ENCODE measurements around the gene ATXN1.

The ATXN1 gene

GRCh38 chr6:16761471-16762267 lies 409 bp upstream of the ATXN1 start:
- no peak for FAIRE-seq

- no peak for FAIRE-seq
Observed at GRCh38 chr6:16759646-16760515, 1.4 kb downstream of the ATXN1 start.

- no peak for FAIRE-seq
Observed at GRCh38 chr6:16759181-16759645, 2.0 kb downstream of the ATXN1 start.

GRCh38 chr6:16758163-16758975 lies 2.9 kb downstream of the ATXN1 start:
- no peak for FAIRE-seq

- FAIRE-seq, result no peak
Observed at GRCh38 chr6:16757332-16757731, 3.9 kb downstream of the ATXN1 start.

DNA sequence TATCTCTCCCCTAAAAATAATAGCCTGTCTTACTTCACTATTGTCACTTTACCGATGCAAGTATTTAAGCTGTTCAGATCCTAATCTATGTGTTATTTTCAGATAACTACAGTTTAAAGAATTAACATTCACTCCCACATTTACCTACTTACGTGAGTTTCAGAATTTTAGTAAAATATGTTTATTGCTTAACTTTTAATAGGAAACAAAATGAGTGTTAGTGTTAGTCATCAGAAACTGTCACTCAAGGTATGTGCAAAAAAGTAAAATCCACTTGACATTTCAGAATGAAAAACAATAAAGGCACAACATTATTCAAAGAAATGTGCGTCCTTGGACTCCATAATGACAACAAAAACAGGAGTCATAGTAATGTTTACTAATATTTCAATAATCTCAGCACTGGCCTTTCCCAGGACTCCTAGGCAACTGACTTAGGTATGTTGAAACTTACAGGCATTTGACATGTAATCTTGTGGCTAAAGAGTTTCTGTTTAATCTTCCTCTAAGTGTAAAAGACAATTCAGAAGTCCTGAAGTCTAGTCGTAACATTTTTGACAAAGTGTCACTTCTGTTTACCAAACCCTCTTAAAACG lies 4.5 kb downstream of the ATXN1 start:
- no peak for FAIRE-seq

DNA sequence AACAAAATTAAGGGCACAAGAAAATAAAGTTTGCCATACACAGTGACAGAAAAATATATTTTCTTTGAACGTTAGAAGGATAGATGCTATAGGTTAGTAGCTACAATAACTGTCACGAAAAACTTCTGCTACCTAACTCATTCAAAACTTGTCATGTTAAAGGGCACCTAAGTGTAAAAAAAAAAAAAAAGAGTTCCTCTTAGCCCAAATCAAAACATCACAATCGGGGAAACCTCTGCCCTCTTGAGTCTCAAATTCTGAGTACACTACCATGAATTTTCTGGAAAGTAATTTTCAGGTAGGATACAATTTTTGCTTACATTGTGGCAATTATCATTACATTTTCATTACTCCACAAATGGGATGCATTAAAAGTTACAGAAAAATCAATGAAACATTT lies 5.7 kb downstream of the ATXN1 start:
- no peak for FAIRE-seq

GRCh38 chr6:16754876-16755275 lies 6.4 kb downstream of the ATXN1 start:
- no peak for FAIRE-seq

- no peak for FAIRE-seq
Observed at GRCh38 chr6:16754274-16754673, 7.0 kb downstream of the ATXN1 start.

GRCh38 chr6:16753341-16753740 lies 7.9 kb downstream of the ATXN1 start:
- FAIRE-seq, result no peak

GRCh38 chr6:16752206-16752866 lies 8.9 kb downstream of the ATXN1 start:
- FAIRE-seq, result no peak

DNA sequence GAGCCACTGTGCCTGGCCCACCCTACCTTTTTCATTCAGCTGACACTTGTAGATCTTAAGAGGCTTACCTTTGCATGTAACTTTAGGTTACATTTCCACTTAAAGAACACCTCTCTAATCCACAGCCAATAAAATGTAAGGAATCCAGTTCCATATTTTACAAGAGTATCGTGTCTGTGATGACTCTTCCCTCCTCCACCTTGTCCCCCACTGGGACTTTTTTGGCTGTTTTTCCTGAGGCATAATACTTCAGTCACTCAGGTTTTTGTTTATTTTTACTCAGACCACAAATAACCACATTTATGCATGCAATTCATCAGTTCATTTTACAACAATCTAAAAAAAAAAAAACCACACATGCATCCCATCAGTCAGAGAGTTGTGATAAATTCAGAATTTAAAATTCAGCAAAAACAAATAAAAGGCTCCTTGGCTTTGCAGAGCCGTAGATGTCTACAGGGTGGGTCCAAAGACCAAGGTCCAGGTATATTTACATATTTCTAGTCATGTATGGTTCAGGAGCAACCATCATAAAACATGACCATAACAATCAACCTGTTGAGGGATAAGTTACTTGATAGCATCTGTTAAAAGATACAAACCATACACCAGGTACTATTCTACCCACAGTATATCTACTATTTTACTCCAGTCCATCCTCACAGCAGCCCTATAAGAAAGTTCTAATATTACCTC lies 9.9 kb downstream of the ATXN1 start:
- FAIRE-seq, result no peak

DNA sequence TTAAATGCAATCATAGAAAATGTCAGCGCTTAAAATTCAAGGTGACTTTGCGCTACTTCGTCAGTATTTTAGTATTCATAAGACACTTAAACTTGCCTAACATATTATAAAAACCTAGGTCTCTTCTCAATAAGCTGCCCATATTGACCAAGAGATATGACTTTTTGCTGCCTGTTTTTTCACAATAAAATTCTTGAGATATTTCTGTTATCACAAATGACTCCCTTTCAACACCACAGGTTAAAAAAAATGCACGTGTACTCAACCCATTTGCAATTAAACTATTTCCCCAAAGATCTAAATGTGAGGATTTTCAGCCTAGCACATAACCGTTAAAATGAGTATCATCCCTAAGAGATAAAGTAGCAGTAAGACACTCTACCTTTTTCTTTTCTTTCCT lies 10.7 kb downstream of the ATXN1 start:
- no peak for FAIRE-seq

- no peak for FAIRE-seq
Observed at GRCh38 chr6:16749516-16750485, 11.5 kb downstream of the ATXN1 start.

DNA sequence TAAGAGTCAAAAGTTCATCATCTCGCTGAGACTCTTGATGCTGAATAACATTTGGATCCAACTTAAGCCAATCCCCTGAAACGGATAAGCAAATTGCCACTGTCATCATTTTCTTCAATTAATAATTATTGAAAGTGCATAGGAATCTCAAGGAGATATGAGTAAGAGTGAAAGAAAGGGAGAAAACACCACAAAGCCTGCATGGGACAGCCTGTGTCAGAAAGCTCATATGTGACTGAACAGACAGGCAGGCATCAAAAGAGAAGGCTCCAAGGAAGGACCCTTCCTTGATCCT lies 13.3 kb downstream of the ATXN1 start:
- FAIRE-seq, result no peak

GRCh38 chr6:16747232-16748024 lies 13.8 kb downstream of the ATXN1 start:
- FAIRE-seq, result no peak

- no peak for FAIRE-seq
Observed at GRCh38 chr6:16746812-16747211, 14.4 kb downstream of the ATXN1 start.

DNA sequence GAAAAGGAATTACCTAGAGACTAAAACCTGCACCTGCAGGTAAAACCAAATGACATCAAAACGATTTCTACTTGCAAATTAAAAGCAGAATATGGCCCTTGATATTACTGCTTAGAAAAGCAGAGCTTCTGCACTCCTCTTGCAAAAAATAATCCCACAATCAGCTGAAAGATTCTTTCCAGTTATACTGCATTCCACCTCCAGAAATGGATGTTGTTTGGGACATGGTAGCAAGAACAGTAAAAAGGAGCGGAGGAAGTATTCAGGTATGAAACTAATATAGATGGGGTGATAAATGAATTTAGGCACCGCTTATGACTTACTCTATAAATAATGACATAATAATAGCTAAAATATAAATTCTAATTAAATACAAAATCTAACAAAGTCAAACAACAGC lies 14.9 kb downstream of the ATXN1 start:
- no peak for FAIRE-seq

DNA sequence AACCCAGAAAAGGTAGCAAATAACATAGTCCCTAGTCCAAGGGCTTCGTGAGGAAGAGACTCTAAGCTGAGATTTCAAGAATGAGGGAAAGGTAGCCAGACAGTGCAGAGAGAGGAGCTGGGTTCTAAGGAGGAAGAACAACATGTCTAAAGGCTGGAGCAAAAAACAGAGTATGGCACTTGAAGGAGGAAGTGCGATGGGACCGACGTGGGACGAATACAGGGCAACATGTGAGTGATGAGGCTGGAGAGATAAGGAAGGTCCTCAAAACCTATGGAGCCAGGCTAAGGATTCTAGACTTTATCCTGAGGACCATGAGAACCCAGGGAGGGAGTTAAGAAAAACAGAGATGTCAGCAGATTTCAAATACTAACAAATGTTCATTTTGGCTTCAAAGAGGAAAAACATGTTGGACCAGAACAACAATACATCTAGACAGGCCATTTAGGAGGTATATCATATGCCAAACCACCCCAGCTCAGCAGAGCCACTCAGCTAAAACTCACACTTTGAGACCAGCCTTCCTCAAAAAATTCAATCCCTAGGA lies 17.5 kb downstream of the ATXN1 start:
- no peak for FAIRE-seq

Data from TTC549 (cell line).